H9 (cell line): ENCODE results near the gene TGFBR2. TPM values are rescaled to one million over a fixed set of nuclear protein-coding genes. Genes with fewer than 3 reads are reported as not detected.

Experiments used
- DNase-seq: peaks from one replicate; pipeline ENCODE4 v3.0.0-alpha.2; 2017
- H2AFZ ChIP-seq: one replicate; pipeline ENCODE4 v1.6.1; 2013; ENCODE audit warnings: mild to moderate bottlenecking, low read length, control low read depth, moderate library complexity
- H2AK5ac ChIP-seq: 2 replicates; pipeline ENCODE4 v1.6.1; 2013; ENCODE audit warnings: low read length, control low read depth, mixed read lengths; ENCODE audit not compliant: insufficient read length
- H2BK120ac ChIP-seq: one replicate; pipeline ENCODE4 v1.6.1; 2013; ENCODE audit warnings: low read depth, mild to moderate bottlenecking, low read length, control low read depth, inconsistent platforms; ENCODE audit not compliant: poor library complexity, severe bottlenecking
- H2BK12ac ChIP-seq: 2 replicates; pipeline ENCODE4 v1.6.1; 2013; ENCODE audit warnings: low read length, control low read depth, mixed read lengths, low read depth; ENCODE audit not compliant: insufficient read length
- H2BK15ac ChIP-seq: 2 replicates; pipeline ENCODE4 v1.6.1; 2013; ENCODE audit warnings: low read depth, low read length, control low read depth
- H2BK20ac ChIP-seq: one replicate; pipeline ENCODE4 v1.6.1; 2013; ENCODE audit warnings: low read depth, mild to moderate bottlenecking, low read length, control low read depth, inconsistent platforms; ENCODE audit not compliant: poor library complexity, severe bottlenecking
- H2BK5ac ChIP-seq: 2 replicates; pipeline ENCODE4 v1.6.1; 2013; ENCODE audit warnings: low read length, control low read depth, mixed read lengths; ENCODE audit not compliant: insufficient read length
- H3K14ac ChIP-seq: 2 replicates; pipeline ENCODE4 v1.6.1; 2013; ENCODE audit warnings: low read length, control low read depth; ENCODE audit not compliant: insufficient read depth
- H3K18ac ChIP-seq: 2 replicates; pipeline ENCODE4 v1.6.1; 2013; ENCODE audit warnings: low read depth, mild to moderate bottlenecking, mixed read lengths, low read length, control low read depth; ENCODE audit not compliant: insufficient read length
- H3K23ac ChIP-seq: 2 replicates; pipeline ENCODE4 v1.6.1; 2013; ENCODE audit warnings: low read length, control low read depth, mixed read lengths, low read depth; ENCODE audit not compliant: insufficient read length
- H3K23me2 ChIP-seq: 2 replicates; pipeline ENCODE4 v1.6.1; 2013; ENCODE audit warnings: low read depth, mild to moderate bottlenecking, mixed read lengths, low read length, control low read depth; ENCODE audit not compliant: insufficient read length, poor library complexity, severe bottlenecking
- H3K27ac ChIP-seq: 2 replicates; pipeline ENCODE4 v1.5.1; 2013; ENCODE audit warnings: low read length, control low read depth, mixed read lengths, low read depth; ENCODE audit not compliant: insufficient read length
- H3K27me3 ChIP-seq: 2 replicates; pipeline ENCODE4 v1.6.1; 2013; ENCODE audit warnings: low read length, control low read depth, inconsistent platforms; ENCODE audit not compliant: insufficient read depth
- H3K4ac ChIP-seq: 2 replicates; pipeline ENCODE4 v1.6.1; 2013; ENCODE audit warnings: low read depth, mild to moderate bottlenecking, control low read depth, inconsistent platforms, low read length, moderate library complexity
- H3K4me1 ChIP-seq: 2 replicates; pipeline ENCODE4 v1.6.1; 2013; ENCODE audit warnings: low read length, control low read depth, inconsistent platforms; ENCODE audit not compliant: insufficient read depth
- H3K4me2 ChIP-seq: 2 replicates; pipeline ENCODE4 v1.6.1; 2013; ENCODE audit warnings: low read length, control low read depth, mixed read lengths; ENCODE audit not compliant: insufficient read length, insufficient read depth
- H3K56ac ChIP-seq: 2 replicates; pipeline ENCODE4 v1.6.1; 2013; ENCODE audit warnings: low read depth, mild to moderate bottlenecking, mixed read lengths, low read length, control low read depth; ENCODE audit not compliant: insufficient read length
- H3K79me1 ChIP-seq: 2 replicates; pipeline ENCODE4 v1.6.1; 2013; ENCODE audit warnings: low read depth, mild to moderate bottlenecking, moderate library complexity, low read length, control low read depth, inconsistent platforms; ENCODE audit not compliant: insufficient read depth, poor library complexity, severe bottlenecking
- H3K79me2 ChIP-seq: 2 replicates; pipeline ENCODE4 v1.6.1; 2013; ENCODE audit warnings: low read length, control low read depth, inconsistent platforms; ENCODE audit not compliant: insufficient read depth
- H3K9ac ChIP-seq: 2 replicates; pipeline ENCODE4 v1.6.1; 2013; ENCODE audit warnings: low read length, control low read depth, mixed read lengths; ENCODE audit not compliant: insufficient read length; ENCODE audit errors: extremely low read depth
- H3K9me3 ChIP-seq: one replicate; pipeline ENCODE4 v1.6.1; 2013; ENCODE audit warnings: low read depth, low read length, inconsistent platforms; ENCODE audit not compliant: control insufficient read depth
- H3T11ph ChIP-seq: one replicate; pipeline ENCODE4 v1.6.1; 2013; ENCODE audit warnings: mild to moderate bottlenecking, low read length, control low read depth, inconsistent platforms
- H4K20me1 ChIP-seq: one replicate; pipeline ENCODE4 v1.6.1; 2013; ENCODE audit not compliant: control insufficient read depth, insufficient read length, insufficient read depth
- H4K5ac ChIP-seq: 2 replicates; pipeline ENCODE4 v1.6.1; 2013; ENCODE audit warnings: low read depth, mild to moderate bottlenecking, mixed read lengths, low read length, control low read depth; ENCODE audit not compliant: insufficient read length
- H4K8ac ChIP-seq: replicated peaks from 2 replicates; pipeline ENCODE4 v1.6.1; 2013; ENCODE audit warnings: low read length, control low read depth, mixed read lengths, low read depth; ENCODE audit not compliant: insufficient read length
- H4K91ac ChIP-seq: 2 replicates; pipeline ENCODE4 v1.6.1; 2013; ENCODE audit warnings: low read depth, mild to moderate bottlenecking, moderate library complexity, mixed read lengths, low read length, control low read depth; ENCODE audit not compliant: insufficient read length
- H3K27ac Mint-ChIP-seq, 3 experiments: 2 replicates in 2 of 3; 3 replicates in 1 of 3; pipeline ENCODE4 v1.8.0; 2020 to 2021; ENCODE audit warnings: mixed read lengths in 3 of 3, mild to moderate bottlenecking in 1 of 3, moderate library complexity in 1 of 3
- H3K27me3 Mint-ChIP-seq: 2 replicates; pipeline ENCODE4 v1.8.0; 2021; ENCODE audit warnings: low read depth, mild to moderate bottlenecking, moderate library complexity, mixed read lengths
- H3K36me3 Mint-ChIP-seq, 3 experiments: 2 replicates in 2 of 3; 3 replicates in 1 of 3; pipeline ENCODE4 v1.8.0; 2020 to 2021; ENCODE audit warnings: low read depth in 3 of 3, mixed read lengths in 3 of 3; ENCODE audit not compliant: insufficient read depth in 1 of 3
- H3K4me1 Mint-ChIP-seq, 2 experiments: 2 replicates each; pipeline ENCODE4 v1.8.0; 2020; ENCODE audit warnings: mixed read lengths in 2 of 2
- H3K4me3 Mint-ChIP-seq, 2 experiments: 2 replicates in 1 of 2; 3 replicates in 1 of 2; pipeline ENCODE4 v1.8.0; 2020 to 2021; ENCODE audit warnings: mild to moderate bottlenecking in 2 of 2, mixed read lengths in 2 of 2, moderate library complexity in 1 of 2
- H3K9me3 Mint-ChIP-seq, 2 experiments: 2 replicates in 1 of 2; 3 replicates in 1 of 2; pipeline ENCODE4 v1.8.0; 2020; ENCODE audit warnings: mild to moderate bottlenecking in 2 of 2, mixed read lengths in 2 of 2, moderate library complexity in 1 of 2
- WGBS: extraction: QIAGEN DNeasy Blood & Tissue Kit; methylation state at CpG from one replicate; pipeline ENCODE4 v1.1.7; 2013; ENCODE audit warnings: missing lambda C conversion rate, low lambda C conversion rate, mixed read lengths; ENCODE audit not compliant: insufficient read length; ENCODE audit errors: extremely low coverage; 5-methylcytosine and 5-hydroxymethylcytosine counted together
- total RNA-seq: library from RNA; stranded (reverse); gene quantifications from 2 replicates; pipeline ENCODE4 v1.2.1, GENCODE V29; 2021
- TF ChIP-seq, protein P1 (sequence below): fragments of 200-600 bp; sonication (generic); conservative IDR thresholded peaks from 3 replicates; pipeline ENCODE4 v1.8.0; 2021; ENCODE audit warnings: antibody characterized with exemption, mild to moderate bottlenecking

The TGFBR2 gene
- total RNA-seq, 1 experiment from 2014 or later = 10.6 TPM

DNA sequence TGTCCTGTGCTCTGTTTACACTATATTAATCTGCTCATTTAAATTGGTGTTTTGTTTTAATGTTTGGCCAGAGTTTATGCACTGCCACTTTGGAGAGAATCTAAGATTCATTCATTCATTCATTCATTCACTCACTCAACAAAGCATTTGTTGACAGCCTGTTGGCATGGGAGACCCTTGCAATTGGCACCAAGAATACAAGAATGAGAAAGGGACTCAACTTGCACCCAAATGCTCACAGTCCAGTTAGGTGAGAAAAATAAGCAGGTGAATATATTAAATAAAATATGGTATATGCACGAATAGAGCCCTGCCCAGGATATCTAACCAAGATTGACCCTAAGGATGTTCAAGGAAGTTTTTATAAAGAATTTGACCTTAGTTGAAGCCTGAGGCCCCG, 80.4 kb downstream of the TGFBR2 start:
- Histone ChIP-seq H3K56ac (no peak overlapping the region), H3K27me3 (no peaks in the 10 kb centered on the region), H3K4me1 (no peaks in the 10 kb centered on the region), H3T11ph (no peak overlapping the region), H4K20me1 (no peaks in the 10 kb centered on the region), H3K9me3 (no peaks in the 10 kb centered on the region), H2BK120ac (no peak overlapping the region), H3K4ac (no peak overlapping the region), H3K79me1 (no peaks in the 10 kb centered on the region), H3K79me2 (no peaks in the 10 kb centered on the region), H4K5ac (no peak overlapping the region), H2BK5ac (no peak overlapping the region), H3K27ac (no peak overlapping the region), H3K23ac (no peak overlapping the region), H3K9ac (no peak overlapping the region), H2AK5ac (no peak overlapping the region), H2BK15ac (no peak overlapping the region), H2AFZ (no peak overlapping the region), H2BK12ac (no peak overlapping the region), H3K18ac (no peak overlapping the region), H3K14ac (no peak overlapping the region), H4K91ac (no peak overlapping the region), H3K23me2 (no peaks in the 10 kb centered on the region), H2BK20ac (no peak overlapping the region), H4K8ac (no peak overlapping the region), H3K4me2 (no peak overlapping the region)
- no peak for DNase-seq
- Mint-ChIP-seq H3K9me3 (no peaks in the 10 kb centered on the region), H3K4me1 (peaks cover 10 to 12% of the 10 kb centered on the region in 2 experiments), H3K36me3 (peaks cover 33 to 57% (median 34%) of the 10 kb centered on the region in 3 experiments), H3K27ac (no peak overlapping the region), H3K4me3 (no peak overlapping the region), H3K27me3 (no peaks in the 10 kb centered on the region)
- TF ChIP-seq, protein P1, sequence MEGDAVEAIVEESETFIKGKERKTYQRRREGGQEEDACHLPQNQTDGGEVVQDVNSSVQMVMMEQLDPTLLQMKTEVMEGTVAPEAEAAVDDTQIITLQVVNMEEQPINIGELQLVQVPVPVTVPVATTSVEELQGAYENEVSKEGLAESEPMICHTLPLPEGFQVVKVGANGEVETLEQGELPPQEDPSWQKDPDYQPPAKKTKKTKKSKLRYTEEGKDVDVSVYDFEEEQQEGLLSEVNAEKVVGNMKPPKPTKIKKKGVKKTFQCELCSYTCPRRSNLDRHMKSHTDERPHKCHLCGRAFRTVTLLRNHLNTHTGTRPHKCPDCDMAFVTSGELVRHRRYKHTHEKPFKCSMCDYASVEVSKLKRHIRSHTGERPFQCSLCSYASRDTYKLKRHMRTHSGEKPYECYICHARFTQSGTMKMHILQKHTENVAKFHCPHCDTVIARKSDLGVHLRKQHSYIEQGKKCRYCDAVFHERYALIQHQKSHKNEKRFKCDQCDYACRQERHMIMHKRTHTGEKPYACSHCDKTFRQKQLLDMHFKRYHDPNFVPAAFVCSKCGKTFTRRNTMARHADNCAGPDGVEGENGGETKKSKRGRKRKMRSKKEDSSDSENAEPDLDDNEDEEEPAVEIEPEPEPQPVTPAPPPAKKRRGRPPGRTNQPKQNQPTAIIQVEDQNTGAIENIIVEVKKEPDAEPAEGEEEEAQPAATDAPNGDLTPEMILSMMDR = no peak
- no CpG with 5 or more reads among the region's 2 CpGs for WGBS
